ENCODE data around the gene LARGE1.
"Not testable (repeated sequence)": the region's sequence is repeated elsewhere in the genome, so short reads cannot be mapped to it uniquely, and the experiment has no call there.

The LARGE1 gene

GRCh38 chr22:33573479-33573878 is 346.8 kb downstream of the LARGE1 start:
- H3K4me3 ChIP-seq (ENCODE audit: low read length): no peak overlapping the region
- TF ChIP-seq CTCF (conservative IDR thresholded peaks at IDR 0.05; ENCODE audit: low read length): no peak
- DNase-seq (ENCODE audit: low read depth): no peak

GRCh38 chr22:33572086-33572485 is 348.2 kb downstream of the LARGE1 start:
- TF ChIP-seq CTCF (conservative IDR thresholded peaks at IDR 0.05; ENCODE audit: low read length): no peak
- no peak overlapping the region for H3K4me3 ChIP-seq (ENCODE audit: low read length)
- no peak for DNase-seq (ENCODE audit: low read depth)

GRCh38 chr22:33570110-33570509 is 350.2 kb downstream of the LARGE1 start:
- TF ChIP-seq CTCF (conservative IDR thresholded peaks at IDR 0.05; ENCODE audit: low read length): no peak
- no peak overlapping the region for H3K4me3 ChIP-seq (ENCODE audit: low read length)
- no peak for DNase-seq (ENCODE audit: low read depth)

GRCh38 chr22:33569559-33569958 is 350.7 kb downstream of the LARGE1 start:
- no peak for DNase-seq (ENCODE audit: low read depth)
- no peak for TF ChIP-seq CTCF (conservative IDR thresholded peaks at IDR 0.05; ENCODE audit: low read length)
- no peak overlapping the region for H3K4me3 ChIP-seq (ENCODE audit: low read length)

- TF ChIP-seq CTCF (conservative IDR thresholded peaks at IDR 0.05; ENCODE audit: low read length): no peak
- DNase-seq (ENCODE audit: low read depth): no peak
- H3K4me3 ChIP-seq (ENCODE audit: low read length): no peak overlapping the region
Measured at GRCh38 chr22:33569018-33569417, 351.3 kb downstream of the LARGE1 start.

GRCh38 chr22:33566495-33566894 is 353.8 kb downstream of the LARGE1 start:
- not testable (repeated sequence) for DNase-seq (ENCODE audit: low read depth); H3K4me3 ChIP-seq (ENCODE audit: low read length)

GRCh38 chr22:33565580-33565995 is 354.7 kb downstream of the LARGE1 start:
- no peak for TF ChIP-seq CTCF (conservative IDR thresholded peaks at IDR 0.05; ENCODE audit: low read length)
- H3K4me3 ChIP-seq (ENCODE audit: low read length): no peak overlapping the region
- DNase-seq (ENCODE audit: low read depth): no peak

GRCh38 chr22:33564683-33565082 is 355.6 kb downstream of the LARGE1 start:
- no peak overlapping the region for H3K4me3 ChIP-seq (ENCODE audit: low read length)
- no peak for DNase-seq (ENCODE audit: low read depth)
- TF ChIP-seq CTCF (conservative IDR thresholded peaks at IDR 0.05; ENCODE audit: low read length): no peak
